ENCODE data around the gene PRCD.
"Not testable (repeated sequence)": the region's sequence is repeated elsewhere in the genome, so short reads cannot be mapped to it uniquely, and the experiment has no call there.

Gene PRCD

GRCh38 chr17:76557368-76558197, 17.7 kb downstream of the PRCD start:
- FAIRE-seq, result peak; percentile 39

GRCh38 chr17:76558198-76559095, 18.6 kb downstream of the PRCD start:
- FAIRE-seq, result no peak

GRCh38 chr17:76559460-76559859, 19.6 kb downstream of the PRCD start:
- not testable (repeated sequence) for FAIRE-seq

DNA sequence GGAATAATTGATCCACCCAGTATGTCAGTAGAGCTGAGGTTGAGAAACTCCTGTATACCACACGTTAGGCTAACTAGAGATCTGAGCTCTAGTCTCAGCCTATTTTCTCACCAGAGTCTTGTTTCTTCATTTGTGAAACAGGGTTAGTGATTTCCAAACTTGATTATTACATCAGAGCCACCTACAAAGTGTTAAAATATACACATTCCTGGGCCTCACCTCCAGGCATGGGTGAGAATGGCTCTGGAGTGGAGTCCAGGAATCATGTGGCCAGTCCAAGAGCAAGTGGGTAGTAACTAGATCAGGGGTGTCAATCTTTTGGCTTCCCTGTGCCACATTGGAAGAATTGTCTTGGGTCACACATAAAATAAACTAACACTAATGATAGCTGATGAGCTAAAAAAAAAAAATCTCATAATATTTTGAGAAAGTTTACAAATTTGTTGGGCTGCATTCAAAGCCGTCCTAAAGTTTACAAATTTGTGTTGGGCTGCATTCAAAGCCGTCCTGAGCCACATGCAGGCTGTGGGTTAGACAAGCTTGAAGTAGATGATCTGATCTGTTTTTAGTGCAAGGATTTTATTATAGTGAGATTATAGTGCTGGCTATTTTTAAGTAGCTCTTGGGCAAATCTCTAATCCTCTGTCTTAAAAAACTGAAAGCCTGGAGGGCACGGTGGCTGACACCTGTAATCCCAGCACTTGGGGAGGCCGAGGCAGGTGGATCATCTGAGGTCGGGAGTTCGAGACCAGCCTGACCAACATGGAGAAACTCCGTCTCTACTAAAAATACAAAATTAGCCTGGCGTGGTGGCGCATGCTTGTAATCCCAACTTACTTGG, 20.4 kb downstream of the PRCD start:
- no peak for FAIRE-seq

- no peak for FAIRE-seq
These were observed 21.0 kb downstream of the PRCD start for GRCh38 chr17:76560877-76561221.

GRCh38 chr17:76561332-76561731, 21.5 kb downstream of the PRCD start:
- FAIRE-seq, result no peak

GRCh38 chr17:76561799-76562268, 22.0 kb downstream of the PRCD start:
- no peak for FAIRE-seq

DNA sequence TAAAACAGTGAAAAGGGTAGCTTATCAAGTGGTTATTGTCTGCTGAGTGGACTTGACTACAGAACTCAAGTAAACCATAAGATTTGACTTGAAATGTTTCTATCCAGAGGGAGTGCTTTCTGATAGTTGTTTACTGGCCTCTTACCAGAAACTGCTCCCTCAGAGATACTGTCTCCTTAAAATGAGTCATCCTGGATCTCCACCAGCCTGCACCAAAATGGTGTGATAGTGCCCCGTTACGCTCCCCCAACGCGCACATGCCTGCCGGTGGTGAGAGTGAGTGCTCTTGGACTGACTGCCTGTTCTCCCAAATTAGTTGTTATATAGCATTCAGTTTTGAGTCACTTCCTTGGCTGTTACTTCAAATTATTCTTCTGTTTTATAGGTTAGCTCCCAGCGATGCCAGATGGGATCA, 22.9 kb downstream of the PRCD start:
- no peak for FAIRE-seq

GRCh38 chr17:76563359-76563758, 23.5 kb downstream of the PRCD start:
- not testable (repeated sequence) for FAIRE-seq

GRCh38 chr17:76564991-76565727, 25.3 kb downstream of the PRCD start:
- not testable (repeated sequence) for FAIRE-seq

GRCh38 chr17:76565728-76566612, 26.1 kb downstream of the PRCD start:
- no peak for FAIRE-seq

DNA sequence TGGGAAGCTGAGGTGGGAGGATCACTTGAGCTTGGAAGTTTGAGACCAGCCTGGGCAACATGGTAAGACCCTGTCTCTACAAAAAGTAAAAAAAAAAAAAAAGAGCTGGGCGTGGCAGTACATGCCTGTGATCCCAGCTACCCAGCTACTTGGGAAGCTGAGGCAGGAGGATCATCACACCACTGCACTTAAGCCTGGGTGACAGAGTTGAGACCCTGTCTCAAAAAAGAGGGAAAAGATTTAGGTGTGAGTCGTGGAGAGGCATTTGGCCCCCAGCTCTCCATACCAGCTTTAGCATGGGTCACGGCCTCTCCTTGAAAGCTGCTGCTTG, 26.7 kb downstream of the PRCD start:
- FAIRE-seq, result no peak

GRCh38 chr17:76566988-76567431, 27.2 kb downstream of the PRCD start:
- no peak for FAIRE-seq

- no peak for FAIRE-seq
These were observed 28.0 kb downstream of the PRCD start for GRCh38 chr17:76567634-76568432.

GRCh38 chr17:76568811-76569221, 29.0 kb downstream of the PRCD start:
- no peak for FAIRE-seq

DNA sequence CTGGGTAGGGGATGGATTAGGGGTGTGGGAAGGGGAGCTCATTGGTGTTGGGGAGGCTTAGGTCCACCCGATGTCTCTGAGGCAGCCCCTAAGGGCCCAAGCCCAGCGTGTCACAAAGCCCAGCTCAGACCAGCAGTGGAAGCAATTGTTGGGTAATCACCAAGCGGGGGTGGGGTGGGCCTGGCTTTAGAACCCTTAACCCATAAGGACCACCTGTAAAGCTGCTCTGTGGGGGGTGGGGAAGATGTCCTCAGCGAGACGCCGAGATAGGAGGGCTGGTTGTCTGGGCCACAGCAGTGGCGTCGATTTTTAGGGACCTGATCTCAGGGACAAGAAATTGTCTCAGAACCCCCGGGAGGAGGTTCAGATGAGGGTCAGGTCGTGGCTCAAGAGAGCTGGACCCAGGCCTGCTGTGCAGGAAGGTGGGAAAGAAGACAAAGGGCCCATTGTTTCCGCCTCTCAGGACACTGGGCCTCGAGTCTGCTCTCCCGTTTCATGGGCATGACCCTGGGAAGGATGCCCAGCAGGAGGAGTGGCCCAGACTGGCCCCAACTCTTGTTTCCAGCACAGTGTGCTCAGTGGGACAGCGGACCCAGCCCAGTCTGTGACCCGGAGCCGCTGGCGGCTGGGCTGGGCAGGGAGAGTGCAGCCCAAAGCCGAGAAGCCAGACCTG, 29.9 kb downstream of the PRCD start:
- no peak for FAIRE-seq

DNA sequence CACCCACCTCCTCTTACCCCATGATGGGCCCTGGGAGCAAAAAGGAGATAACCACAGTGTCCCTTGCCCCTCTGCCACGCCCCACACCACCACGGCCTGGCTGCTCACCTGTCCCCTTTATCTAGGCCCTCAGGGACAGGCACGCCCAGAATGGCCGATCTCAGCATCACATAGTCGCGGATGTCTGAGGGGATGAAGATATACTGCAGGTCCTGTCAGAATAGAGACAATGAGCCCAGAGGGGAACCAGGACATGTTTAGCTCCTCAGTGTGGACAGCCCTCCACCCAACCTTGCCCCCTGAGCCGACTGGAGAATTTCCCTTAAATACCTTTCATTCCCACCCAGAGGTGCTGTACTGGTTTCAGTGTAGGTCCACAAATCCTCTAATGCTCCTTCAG, 30.6 kb downstream of the PRCD start:
- no peak for FAIRE-seq

DNA sequence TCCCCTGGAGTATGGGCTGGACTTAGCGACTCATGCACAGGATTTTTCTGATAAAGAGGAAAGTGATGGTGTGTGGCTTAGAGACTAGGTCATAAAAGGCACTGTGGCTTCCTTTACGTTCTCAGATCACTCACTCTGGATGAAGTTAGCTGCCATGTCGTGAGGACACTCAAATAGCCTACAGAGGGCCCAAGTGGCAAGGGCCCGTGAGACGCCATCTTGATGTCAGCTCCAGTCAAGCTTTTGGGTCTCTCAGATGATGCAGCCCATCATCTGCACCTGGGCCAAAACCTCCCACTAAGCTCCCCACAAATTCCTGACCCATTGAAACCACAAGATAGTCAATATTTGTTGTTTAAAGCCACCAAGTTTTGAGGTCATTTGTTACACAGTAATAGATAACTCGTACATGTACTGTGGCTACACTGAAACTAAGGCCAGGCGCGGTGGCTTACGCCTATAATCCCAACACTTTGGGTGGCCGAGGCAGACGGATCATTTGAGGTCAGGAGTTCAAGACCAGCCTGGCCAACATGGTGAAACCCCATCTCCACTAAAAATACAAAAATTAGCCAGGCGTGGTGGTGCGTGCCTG, 31.1 kb downstream of the PRCD start:
- FAIRE-seq, result no peak

All from endometrium (tissue), 2 donors.